Thymus (tissue), 11 donors: ENCODE results near the gene ZNF445. TPM values are rescaled to one million over a fixed set of nuclear protein-coding genes. Genes with fewer than 3 reads are reported as not detected.
"Not testable (repeated sequence)": the region's sequence is repeated elsewhere in the genome, so short reads cannot be mapped to it uniquely, and the experiment has no call there.

Experiments used
- DNase-seq, 9 donors: peaks; one replicate each; pipeline ENCODE4 v3.0.0-alpha.2; 2013; ENCODE audit warnings: low spot score in 9 of 9, low read depth in 6 of 9, missing footprints in 1 of 9
- H3K27ac ChIP-seq, 2 donors: one replicate each; pipeline ENCODE4 v1.5.1; 2013; ENCODE audit warnings: control low read depth in 1 of 2, low read depth in 1 of 2, low read length in 1 of 2, mild to moderate bottlenecking in 1 of 2, moderate library complexity in 1 of 2
- H3K27me3 ChIP-seq, 2 donors: one replicate each; pipeline ENCODE4 v1.5.1; 2013; ENCODE audit warnings: low read length in 1 of 2; ENCODE audit not compliant: control insufficient read depth in 2 of 2, insufficient read depth in 1 of 2
- H3K36me3 ChIP-seq, 2 donors: one replicate each; pipeline ENCODE4 v1.5.1; 2013; ENCODE audit warnings: low read length in 1 of 2, mild to moderate bottlenecking in 1 of 2, moderate library complexity in 1 of 2; ENCODE audit not compliant: control insufficient read depth in 2 of 2, insufficient read depth in 2 of 2
- H3K4me1 ChIP-seq, 2 donors: one replicate each; pipeline ENCODE4 v1.5.1; 2013; ENCODE audit warnings: low read length in 2 of 2; ENCODE audit not compliant: control insufficient read depth in 2 of 2, insufficient read depth in 2 of 2
- H3K4me3 ChIP-seq, 2 donors: one replicate each; pipeline ENCODE4 v1.5.1; 2013; ENCODE audit warnings: low read length in 2 of 2, control low read depth in 1 of 2, mild to moderate bottlenecking in 1 of 2
- H3K9me3 ChIP-seq, 2 donors: one replicate each; pipeline ENCODE4 v1.5.1; 2013; ENCODE audit warnings: low read length in 1 of 2, mild to moderate bottlenecking in 1 of 2; ENCODE audit not compliant: control insufficient read depth in 2 of 2, insufficient read depth in 1 of 2
- WGBS: extraction: QIAGEN DNeasy Blood & Tissue Kit; methylation state at CpG from one replicate; pipeline ENCODE4 v1.1.7; 2013; 5-methylcytosine and 5-hydroxymethylcytosine counted together
- polyA plus RNA-seq: library from polyadenylated mRNA; stranded (reverse); fragments of 200-250 nt; gene quantifications from one replicate; pipeline ENCODE4 v1.2.3, GENCODE V29; 2013
- total RNA-seq: library from RNA; stranded (reverse); fragments of 120-200 nt; gene quantifications from one replicate; pipeline ENCODE4 v1.2.4, GENCODE V29; 2013
- donor health status: healthy.

Gene ZNF445
- total and polyA plus RNA-seq, 2 donors, result 5.0 to 5.9 TPM

- no peak overlapping the region for H3K27ac ChIP-seq
- no peaks in the 10 kb centered on the region for H3K9me3 ChIP-seq
- DNase-seq, result no peak
- H3K27me3 ChIP-seq, result no peaks in the 10 kb centered on the region
- no peaks in the 10 kb centered on the region for H3K4me1 ChIP-seq
- no peaks in the 10 kb centered on the region for H3K36me3 ChIP-seq
- no peak overlapping the region for H3K4me3 ChIP-seq
- 93% methylated on average over 14 of the region's 14 CpGs for WGBS
These were observed 57.4 kb downstream of the ZNF445 start for GRCh38 chr3:44419923-44420650.

- H3K27me3 ChIP-seq, result no peaks in the 10 kb centered on the region
- H3K4me1 ChIP-seq, result no peaks in the 10 kb centered on the region
- no peak overlapping the region for H3K27ac ChIP-seq
- no peaks in the 10 kb centered on the region for H3K9me3 ChIP-seq
- no peaks in the 10 kb centered on the region for H3K36me3 ChIP-seq
- H3K4me3 ChIP-seq, result no peak overlapping the region
- no peak for DNase-seq
- WGBS, result 88% methylated on average over 11 of the region's 11 CpGs
These were observed 58.2 kb downstream of the ZNF445 start for GRCh38 chr3:44419116-44419922.

GRCh38 chr3:44418549-44418948 lies 58.9 kb downstream of the ZNF445 start:
- no peaks in the 10 kb centered on the region for H3K36me3 ChIP-seq
- WGBS, result 90% methylated on average over 2 of the region's 2 CpGs
- H3K4me3 ChIP-seq, result no peak overlapping the region
- H3K9me3 ChIP-seq, result no peaks in the 10 kb centered on the region
- H3K27ac ChIP-seq, result no peak overlapping the region
- H3K27me3 ChIP-seq, result no peaks in the 10 kb centered on the region
- DNase-seq, result no peak
- no peaks in the 10 kb centered on the region for H3K4me1 ChIP-seq

DNA sequence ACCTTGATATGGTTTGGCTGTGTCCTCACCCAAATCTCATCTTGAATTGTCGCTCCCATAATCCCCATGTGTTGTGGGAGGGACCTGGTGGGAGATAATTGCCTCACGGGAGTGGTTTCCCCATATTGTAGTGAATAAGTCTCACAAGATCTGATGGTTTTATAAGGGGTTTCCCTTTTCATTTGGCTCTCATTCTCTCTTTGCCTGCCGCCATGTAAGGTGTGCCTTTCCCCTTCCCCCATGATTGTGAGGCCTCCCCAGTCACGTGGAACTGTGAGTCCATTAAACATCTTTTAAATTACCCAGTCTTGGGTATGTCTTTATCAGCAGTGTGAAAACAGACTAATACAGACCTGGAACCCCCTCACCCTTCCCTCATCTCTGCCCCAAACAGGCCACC lies 59.4 kb downstream of the ZNF445 start:
- not testable (repeated sequence) for H3K36me3 ChIP-seq, H3K4me3 ChIP-seq, H3K27me3 ChIP-seq, H3K4me1 ChIP-seq, H3K27ac ChIP-seq, H3K9me3 ChIP-seq, DNase-seq
- WGBS, result 97% methylated on average over 4 of the region's 4 CpGs

DNA sequence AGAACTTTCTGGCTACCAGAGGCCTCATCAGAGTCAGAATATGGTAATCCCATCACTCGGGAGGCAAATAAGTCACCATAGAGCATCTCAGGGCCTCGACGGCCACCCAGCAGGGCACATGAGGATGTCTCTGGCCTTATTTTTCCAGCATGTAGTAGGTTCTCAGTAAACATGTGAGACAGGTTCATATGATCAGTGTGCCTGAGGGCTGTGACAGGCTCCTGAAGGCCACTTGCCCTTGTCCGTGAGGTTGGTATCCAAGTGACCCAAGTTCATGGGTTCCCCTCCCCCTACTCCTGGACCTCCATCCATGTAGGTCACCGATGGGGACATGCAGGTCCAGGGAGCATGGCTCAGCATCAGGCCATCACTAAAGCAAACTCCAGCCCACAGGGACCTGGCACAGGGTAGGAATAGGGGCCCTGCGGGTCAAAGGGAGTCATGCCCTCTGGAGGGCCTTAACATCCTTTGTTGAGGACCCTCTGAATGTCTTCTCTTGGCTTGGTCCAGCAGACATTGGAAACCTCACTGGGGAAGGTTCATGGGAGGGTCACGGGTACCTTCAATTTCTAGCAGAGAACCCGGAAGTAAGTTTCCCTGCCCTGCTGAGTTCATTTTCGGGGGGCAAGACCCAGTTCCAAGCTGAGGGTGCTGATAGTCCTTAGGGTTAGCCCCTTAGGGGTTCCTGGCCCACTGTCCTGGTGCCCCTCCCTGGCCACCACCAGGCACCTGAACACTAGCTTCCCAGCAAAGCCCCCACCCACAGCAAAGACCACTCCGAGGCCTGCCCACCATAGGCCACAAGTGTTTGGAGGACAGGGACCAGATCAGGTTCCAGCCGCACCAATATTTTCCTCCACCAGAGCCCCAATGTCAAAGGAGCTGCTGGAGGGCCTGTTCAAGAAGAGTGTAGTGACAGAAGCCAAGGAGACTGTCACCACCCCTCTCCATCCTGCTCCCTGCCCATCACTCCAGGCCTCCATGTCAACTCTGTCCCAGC lies 61.1 kb downstream of the ZNF445 start:
- no peaks in the 10 kb centered on the region for H3K9me3 ChIP-seq
- H3K4me3 ChIP-seq, result no peak overlapping the region
- no peak for DNase-seq
- H3K27ac ChIP-seq, result no peak overlapping the region
- 94% methylated on average over 11 of the region's 11 CpGs for WGBS
- no peaks in the 10 kb centered on the region for H3K27me3 ChIP-seq
- no peaks in the 10 kb centered on the region for H3K36me3 ChIP-seq
- no peaks in the 10 kb centered on the region for H3K4me1 ChIP-seq

GRCh38 chr3:44415421-44415820 lies 62.0 kb downstream of the ZNF445 start:
- no peak for DNase-seq
- H3K27me3 ChIP-seq, result no peaks in the 10 kb centered on the region
- H3K27ac ChIP-seq, result no peak overlapping the region
- no peak overlapping the region for H3K4me3 ChIP-seq
- no peaks in the 10 kb centered on the region for H3K9me3 ChIP-seq
- 94% methylated on average over 11 of the region's 11 CpGs for WGBS
- H3K4me1 ChIP-seq, result no peaks in the 10 kb centered on the region
- H3K36me3 ChIP-seq, result no peaks in the 10 kb centered on the region

GRCh38 chr3:44414517-44415090 lies 62.9 kb downstream of the ZNF445 start:
- Histone ChIP-seq H3K4me1 (no peaks in the 10 kb centered on the region), H3K27me3 (no peaks in the 10 kb centered on the region), H3K27ac (no peak overlapping the region), H3K36me3 (peaks cover 0 to 1% of the 10 kb centered on the region in 2 donors), H3K9me3 (peaks cover 0 to 5% of the 10 kb centered on the region in 2 donors), H3K4me3 (no peak overlapping the region)
- WGBS, result 97% methylated on average over 11 of the region's 11 CpGs
- no peak for DNase-seq

GRCh38 chr3:44412365-44412764 lies 65.1 kb downstream of the ZNF445 start:
- 87% methylated on average over 10 of the region's 10 CpGs for WGBS
- DNase-seq, result no peak
- no peak overlapping the region for H3K27ac ChIP-seq

More at GRCh38 chr3:44412365-44412764, 65.1 kb downstream of the ZNF445 start:
- H3K4me3 ChIP-seq, result no peak overlapping the region
- H3K9me3 ChIP-seq, result peaks cover 0 to 5% of the 10 kb centered on the region in 2 donors
- H3K27me3 ChIP-seq, result no peaks in the 10 kb centered on the region
- peaks cover 0 to 2% of the 10 kb centered on the region in 2 donors for H3K36me3 ChIP-seq
- no peaks in the 10 kb centered on the region for H3K4me1 ChIP-seq
